GM21423 (cell line): ENCODE measurements around the gene KDM1A.

Source experiments
- ATAC-seq: cut with Tn5 transposase; IDR thresholded peaks from one replicate; pipeline ENCODE4 v1.9.1; 2021; ENCODE audit warnings: mild to moderate bottlenecking, moderate library complexity; ENCODE audit not compliant: unreplicated experiment

KDM1A gene

DNA sequence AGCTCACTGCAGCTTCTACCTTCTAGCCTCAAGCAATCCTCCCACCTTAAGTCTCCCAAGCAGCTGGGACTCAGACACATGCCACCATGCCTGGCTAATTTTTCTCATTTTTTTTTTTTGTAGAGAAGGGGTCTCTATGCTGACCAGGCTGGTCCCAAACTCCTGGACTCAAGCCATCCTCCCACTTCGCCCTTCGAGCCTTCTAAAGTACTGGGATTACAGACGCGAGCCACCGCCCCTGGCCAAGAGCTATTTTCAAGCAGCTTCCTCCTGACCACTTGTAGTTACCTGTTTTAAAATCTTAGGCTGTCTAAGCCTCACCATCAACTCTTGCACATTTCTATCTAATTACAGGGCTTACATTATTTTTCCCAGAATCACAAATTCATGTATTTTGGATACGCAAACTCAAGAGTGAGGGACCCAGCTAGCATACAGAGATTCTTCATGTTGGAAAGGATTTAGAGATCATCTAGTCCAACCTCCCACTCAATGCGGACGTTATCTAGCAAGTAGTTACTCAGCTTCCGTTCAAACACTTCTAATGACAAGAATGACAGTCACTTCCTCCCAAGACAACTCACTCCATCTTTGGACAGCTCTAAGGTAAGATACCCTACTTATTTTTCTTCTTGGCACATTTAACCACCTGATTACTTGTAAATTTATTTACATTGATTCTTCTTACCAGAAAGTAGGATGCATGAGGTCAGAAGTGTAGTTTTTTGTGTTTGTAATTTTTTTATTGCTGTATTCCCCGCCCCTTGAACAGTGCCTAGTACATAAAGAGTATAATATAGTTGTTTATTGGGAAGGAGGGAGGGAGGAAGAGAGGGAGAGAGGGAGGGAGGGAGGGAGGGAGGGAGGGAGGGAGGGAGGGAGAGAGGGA is 84.0 kb downstream of the KDM1A start:
- no peak for ATAC-seq

DNA sequence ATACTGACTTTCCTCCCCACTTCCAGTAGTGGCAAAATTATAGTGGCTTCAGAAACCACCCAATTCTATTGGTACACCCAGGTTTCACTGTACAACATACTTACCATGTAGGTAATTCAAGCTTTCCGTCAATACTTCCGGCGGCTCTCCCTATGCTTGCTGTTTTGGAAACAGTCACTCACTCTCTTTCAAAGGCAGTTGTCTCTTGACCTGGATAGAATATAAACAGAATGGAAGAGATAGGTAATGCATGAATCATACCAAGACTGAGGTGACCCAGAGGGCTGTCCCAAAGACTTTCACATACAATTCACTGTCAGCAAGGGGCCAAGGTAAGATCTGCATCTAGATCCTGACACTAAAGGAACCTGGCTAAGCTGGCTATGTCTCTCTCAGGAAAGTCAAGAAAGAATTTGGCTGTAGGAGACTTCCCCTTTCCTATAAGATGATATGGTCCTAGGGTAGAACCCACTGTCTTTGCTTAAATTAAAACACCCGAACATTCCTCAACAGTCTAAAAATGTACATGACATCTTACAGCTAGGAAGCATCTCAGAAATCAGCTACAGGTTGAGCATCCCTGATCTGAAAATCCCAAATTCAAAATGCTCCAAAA is 89.8 kb downstream of the KDM1A start:
- ATAC-seq, result no peak

DNA sequence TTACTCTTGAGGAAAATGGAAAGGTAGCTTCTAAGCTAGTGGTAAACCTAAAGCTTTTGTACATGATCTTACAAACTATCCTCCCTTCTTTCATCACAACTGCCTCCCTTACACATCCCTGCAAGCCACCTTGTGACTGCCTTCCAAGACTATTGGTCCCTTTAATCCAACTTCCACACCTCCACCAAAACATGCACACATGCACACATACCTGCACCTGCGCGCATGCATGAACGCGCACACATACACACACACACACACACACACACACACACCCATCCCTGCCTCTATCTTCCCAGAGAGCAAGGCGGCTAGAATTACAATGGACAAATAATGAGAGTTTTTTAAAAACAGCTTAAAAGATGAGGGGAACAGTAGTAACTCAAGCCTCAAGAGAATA is 91.1 kb downstream of the KDM1A start:
- ATAC-seq, result no peak

DNA sequence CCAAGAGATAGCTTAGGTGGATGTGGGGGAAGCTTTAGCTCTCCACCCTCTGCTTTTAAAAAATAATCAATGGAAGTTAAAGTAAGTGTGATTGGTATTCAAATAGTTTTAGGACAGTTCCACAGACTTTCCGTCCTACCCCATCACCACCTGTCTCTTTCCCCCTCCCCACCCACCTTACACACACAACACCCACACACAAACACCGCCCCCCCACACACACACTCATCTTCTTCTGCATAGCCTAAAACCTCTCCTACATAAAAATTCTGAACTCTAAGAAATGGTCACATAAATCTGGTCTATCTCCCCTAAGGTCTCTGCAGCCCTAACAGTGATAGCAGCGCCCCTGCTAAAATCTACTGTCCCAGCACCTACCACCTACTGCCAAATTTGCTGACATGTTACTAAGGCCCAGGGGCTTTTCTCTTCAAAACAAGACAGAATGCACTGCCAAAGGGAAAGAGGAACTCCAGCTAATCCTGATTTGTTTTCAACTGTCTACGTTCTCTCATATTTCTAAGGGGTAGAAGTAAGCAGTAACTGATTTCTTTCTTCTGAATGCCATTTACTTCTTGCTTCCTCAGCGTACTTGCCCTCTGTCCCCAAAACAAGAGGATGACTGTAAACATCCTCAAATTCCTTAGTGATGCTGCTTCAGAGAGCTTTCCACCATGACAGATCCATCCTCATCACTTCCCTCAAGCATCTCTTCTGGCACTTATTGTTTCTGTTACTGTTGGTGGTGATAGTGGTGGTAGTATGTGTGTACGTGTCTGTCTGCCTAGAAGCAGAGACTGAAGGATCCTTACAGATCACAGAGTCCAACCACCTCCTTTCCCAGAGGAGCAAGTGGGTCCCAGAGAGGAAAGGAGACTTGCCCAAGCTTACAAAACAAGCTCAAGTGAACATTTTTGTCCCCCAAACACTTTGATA is 92.6 kb downstream of the KDM1A start:
- no peak for ATAC-seq

DNA sequence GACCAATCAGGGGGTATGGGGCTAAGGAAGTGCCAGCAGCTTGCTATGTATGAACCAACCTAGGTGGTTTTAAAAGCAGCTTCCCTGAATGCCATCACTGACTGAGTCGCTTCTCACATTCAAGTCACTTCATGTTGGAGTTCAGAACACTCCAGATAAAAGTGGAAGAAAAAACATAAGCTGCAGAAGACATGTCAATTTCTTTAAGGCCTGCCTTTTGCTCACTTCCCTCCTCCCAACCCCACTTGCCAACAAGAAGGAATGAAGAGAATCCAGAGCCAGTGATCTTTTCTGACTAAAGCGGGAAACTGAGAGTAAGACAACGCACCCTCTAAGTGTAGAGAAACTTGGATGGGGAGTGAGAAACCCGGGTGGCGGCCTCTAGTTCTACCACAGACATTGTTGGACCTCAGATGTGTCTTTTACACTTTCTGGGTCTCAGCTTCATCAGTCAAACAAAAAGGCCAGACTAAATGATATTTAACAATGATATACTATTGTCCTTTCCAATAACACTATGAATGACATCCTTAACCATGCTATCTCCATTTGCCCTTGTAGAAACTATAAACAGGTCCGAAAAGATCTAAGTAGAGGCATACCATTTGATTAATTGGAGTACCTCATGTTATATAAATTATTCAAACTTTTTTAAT is 95.3 kb downstream of the KDM1A start:
- ATAC-seq, result no peak

DNA sequence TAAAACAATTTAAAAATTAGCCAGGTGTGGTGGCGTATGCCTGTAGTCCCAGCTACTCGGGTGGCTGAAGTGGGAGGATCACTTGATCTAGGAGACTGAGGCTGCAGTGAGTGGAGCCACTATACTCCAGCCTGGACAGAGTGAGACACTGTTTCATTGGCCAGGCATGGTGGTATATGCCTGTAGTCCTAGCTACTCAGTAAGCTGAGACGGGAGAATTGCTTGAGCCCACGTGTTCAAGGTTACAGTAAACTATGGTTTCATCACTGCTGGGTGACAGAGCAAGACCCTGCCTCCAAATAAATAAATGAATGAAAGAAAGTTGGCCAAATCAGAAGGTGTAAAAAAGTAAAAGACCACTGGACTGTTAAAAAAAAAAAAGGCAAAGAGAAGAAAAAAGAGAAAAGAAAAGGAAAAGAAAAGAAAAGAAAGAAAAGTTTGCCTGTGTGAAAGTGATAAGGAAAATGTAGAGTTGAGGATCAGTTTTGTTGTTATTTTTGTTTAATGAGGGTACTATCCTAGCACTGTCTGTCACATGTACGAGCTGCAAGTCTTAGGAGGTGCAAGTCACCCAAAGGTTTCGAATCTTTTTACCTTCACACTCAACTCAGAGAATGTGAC is 97.1 kb downstream of the KDM1A start:
- ATAC-seq, result no peak

DNA sequence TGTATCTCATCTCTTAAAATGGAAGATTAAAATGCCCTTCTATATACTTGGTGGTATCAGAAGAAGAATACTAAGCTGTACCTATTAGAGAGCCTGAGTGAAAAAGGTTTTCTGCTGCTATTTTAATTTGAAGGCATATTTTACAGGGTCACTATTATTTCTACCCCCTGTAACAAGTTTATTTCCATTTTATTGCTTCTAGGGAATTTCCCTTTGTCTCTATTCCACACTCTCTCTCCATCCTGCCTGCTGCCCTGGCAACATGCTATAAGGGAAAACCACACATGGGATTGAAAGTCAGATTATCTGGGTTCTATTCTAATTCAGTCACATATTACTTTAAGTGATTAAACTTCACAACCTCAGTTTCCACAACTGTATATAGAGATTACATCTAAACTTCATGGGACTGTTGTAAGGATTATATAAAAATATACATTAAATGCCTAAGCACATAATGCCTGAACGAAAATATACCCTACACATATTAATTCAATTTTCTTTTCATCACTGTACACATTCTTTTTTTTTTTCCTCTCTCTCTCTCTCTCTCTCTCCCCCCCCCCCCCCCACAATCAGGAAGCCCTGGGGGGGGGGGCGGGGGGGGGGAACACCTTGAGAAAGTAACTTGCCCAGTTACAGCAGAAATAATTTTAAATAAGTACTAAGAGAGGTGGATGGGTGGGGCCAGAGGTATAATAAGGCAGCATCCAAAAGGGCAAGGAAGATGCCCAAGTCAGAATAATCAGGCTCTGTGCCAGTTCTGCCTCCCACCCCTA is 97.8 kb downstream of the KDM1A start:
- no peak for ATAC-seq

DNA sequence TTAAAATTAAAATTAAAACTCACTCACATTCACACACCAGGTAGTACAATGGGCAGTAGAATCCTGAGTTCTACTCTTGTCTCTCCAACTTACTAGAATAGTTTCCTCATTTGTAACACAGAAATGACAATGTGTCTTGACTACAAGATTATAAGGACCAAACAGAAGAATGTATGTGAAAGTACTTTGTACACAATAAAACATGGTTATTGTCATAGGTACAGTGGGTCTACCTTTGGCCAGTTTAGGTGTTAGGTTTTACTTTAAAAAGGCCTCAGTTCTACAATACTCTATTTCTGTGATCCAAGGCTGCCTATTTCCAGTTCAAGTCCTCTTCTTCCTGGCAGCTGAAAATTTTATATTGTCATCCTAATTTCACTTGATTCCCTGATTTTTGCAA is 99.1 kb downstream of the KDM1A start:
- ATAC-seq, result no peak

DNA sequence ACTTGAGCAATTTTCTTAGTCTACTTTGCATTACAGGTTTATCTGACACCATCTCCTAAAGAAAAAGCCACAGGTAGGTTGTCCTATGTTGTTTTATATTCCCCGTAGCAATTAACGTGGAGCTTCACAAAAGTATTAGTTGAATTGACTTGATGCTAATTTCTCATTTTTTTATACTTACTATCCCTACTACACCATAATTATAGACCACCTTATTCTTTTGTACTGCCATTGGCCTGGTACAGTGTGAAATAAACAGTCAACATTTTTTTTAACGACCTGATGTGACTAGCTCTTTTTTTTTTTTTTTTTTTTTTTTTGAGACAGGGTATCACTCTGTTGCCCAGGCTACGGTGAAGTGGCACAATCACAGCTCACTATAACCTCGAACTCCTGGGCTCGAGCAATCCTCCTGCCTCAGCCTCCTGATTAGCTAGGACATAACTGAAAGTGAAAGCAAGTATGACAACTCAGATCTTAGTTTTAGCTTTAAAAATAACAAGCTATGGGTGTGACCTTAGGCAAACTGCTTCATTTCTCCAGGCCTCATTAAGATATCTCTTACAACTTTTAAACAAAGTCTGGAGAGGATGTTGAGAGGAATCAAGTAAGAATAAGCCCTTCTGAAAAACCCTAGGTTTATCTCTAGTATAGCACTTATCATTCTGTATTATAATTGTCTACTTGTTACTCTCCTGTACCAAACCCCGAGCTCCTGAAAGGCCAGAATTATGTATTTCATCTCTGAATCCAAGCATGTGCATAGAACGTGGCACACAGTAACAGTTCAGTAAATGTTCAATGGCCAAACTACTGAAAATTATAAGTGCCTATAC is 99.9 kb downstream of the KDM1A start:
- ATAC-seq, result no peak

DNA sequence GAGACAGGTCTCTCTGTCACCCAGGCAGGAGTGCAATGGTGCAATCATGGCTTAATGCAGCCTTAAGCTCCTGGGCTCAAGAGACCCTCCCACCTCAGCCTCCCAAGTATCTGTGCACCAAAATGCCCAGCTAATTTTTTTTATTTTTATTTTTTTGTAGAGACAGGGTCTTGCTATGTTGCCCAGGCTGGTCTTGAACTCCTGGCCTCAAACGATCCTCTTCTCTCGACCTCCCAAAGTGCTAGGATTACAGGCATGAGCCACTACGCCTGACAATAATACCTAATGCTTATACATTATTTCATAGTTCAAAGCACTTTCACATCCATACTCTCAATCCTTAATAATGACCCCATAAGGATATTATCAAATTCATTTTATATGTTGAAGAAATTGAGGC is 101.1 kb downstream of the KDM1A start:
- ATAC-seq, result no peak

DNA sequence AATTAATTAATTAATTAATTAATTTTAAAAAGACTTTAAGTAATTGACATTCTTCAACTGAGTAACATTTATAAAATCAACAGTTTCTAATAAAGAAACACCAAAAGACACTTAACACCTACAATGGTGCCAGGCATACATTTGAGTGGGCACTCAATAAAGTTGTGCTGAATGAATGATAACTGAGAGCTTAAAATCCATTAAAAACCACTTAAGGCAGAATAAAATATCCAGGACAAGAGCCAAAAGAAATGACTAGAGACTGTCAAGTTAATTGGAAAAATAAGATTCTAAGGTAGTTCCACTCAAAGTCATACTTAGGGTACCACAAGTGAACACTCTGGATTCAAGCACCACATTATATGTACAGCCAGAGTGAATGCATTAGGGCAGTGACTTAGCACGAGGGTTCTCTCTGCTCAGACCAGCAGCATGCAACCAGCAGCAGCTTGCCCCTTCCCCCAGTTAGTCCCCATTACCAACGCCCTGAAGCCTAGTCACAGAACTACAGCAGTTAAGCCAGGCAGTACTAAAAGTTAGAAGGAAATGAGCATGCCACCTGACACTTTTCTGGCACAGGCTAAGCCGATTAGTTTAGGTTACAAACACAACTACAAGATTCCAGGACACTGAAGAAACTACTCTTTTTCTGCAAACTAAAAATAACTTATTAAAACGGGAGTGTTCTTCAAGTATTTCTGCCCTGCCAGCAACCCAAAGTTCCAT is 102.9 kb downstream of the KDM1A start:
- ATAC-seq, result no peak

DNA sequence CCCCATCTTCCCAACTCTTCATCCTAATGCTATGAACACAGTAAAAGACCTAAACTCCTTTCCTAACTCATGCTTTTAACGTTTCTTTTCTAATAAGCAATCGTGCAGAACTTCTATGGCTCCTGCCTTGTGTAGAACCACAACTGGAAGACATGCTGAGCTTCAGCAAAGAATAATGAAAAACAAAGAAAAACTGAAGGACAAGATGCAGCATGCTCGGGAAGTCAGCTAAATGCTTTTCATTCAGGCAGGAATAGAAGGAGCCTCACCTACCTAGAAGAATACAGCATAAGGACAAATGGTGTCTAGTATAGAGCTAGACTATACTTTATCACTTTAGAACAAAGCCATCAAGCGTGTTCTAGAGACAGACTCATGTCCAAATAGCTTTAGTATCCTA is 103.5 kb downstream of the KDM1A start:
- ATAC-seq, result no peak

DNA sequence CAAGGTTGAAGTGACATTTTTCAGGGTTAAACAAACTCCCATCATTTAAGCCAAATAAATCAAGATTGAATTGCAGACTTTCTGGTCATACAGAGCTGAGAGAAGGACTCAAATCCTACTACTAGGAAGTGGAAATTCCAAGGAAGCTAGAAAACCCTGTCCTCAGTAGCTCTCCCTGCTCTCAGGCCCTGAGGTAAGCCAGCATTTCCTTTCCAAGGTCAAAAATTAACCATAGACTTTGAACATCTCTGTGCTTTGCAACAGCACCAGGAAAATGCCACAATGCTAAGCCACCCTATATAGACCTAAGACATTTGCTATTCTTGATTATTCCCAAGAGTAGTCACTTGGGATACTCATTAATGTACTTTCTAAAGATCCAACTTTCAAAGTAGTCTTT is 104.3 kb downstream of the KDM1A start:
- no peak for ATAC-seq

DNA sequence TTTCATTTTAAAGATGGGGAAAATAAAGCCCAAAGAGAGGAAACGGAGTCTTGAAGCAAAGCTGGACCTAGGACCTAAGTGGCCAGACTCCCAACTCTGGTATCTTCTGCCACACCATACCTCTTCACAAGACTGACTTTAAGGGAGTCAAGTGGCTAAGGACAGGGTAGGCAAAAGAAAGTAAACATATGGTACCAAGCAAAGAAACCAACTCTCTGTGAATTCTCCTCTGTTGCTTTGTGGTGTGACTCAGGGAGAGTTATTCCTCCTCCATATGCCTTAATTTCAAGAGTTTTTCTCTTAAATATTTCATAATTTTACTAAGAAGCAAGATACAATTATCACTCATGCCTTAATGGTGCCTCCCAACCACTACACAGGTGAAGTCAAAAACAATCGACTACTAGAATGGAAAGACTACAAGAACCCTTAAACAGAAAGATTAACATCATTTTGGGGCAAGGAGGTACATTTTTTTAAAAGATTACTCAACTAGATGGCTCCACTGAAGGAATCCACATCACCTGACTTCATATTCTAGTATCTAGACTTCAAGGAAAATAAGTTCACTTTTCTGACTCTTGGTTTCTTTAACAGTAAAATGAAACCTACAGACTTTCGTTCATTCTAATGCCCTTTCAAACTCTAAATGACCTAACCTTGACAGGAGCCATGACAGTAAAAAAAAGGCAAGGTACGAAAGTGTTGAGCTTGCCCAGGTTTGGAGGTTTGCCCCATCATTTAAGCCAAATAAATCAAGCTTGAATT is 105.2 kb downstream of the KDM1A start:
- no peak for ATAC-seq

DNA sequence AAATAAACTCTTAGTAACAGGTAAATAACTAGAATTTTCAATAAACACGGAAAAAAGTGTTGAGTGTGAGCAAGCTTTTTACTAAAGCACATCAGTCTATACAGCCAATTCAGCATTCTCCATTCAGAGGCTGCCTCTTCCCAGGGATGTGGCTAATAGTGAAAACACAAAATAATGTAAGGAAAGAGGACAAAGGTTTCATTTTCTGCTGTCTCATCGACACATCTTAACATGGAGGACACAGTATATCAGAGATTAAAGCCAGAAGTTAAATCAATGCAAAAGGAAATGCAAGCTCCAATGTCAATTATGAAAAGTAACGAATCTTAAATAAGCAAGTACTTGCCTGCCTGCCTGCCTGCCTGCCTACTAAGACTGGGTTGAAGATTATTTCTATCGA is 106.2 kb downstream of the KDM1A start:
- no peak for ATAC-seq

DNA sequence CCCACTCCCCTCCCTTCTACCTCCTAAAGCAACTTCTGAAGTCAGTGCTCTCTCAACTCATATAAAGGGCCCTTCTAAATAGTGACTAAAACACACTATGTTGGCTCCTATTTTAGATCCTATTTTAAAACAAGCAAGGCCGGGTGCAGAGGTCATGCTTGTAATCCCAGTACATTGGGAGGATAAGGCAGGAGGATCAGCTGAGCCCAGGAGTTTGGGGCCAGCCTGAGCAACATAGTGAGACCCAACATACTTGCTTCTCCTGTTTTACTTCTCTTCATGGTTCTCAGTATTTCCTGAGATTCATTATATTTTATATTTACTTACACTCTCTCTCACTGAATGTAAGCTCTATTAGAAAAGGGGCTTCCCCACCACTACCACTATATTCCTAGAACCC is 106.9 kb downstream of the KDM1A start:
- ATAC-seq, result no peak

DNA sequence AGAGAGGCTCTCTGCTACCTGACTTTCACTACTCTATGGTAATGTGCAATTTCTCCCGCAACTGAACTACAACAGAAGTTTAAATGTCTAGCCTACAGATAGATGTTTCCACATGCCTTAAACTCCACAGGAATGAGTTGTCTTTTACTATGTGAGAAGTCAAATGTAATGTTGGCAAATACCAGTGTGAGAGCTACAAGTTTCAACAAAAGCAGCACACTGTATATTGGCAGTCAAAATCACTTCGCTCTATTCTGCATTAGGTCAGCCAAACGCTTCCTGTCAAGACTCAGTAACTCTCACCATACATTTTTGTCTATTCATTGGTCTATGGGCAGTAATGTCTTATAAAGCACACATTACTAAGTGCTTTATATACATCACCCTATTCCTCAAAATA is 107.5 kb downstream of the KDM1A start:
- ATAC-seq, result no peak
